Activated CD4-positive, alpha-beta T cell treated with anti-CD3 and anti-CD28 coated beads, Interleukin-2, amount 10 ng/mL, durations not matched to agents 24 days and 14 days (primary cell): ENCODE measurements around the gene GFI1B. TPM values are rescaled to one million over a fixed set of nuclear protein-coding genes. Genes with fewer than 3 reads are reported as not detected.

Source experiments
- DNase-seq: peaks from one replicate; pipeline ENCODE4 v3.0.0; 2022
- H3K27ac Mint-ChIP-seq: one replicate; pipeline ENCODE4 v1.8.0; 2022; ENCODE audit warnings: mild to moderate bottlenecking, mixed read lengths
- H3K27me3 Mint-ChIP-seq: one replicate; pipeline ENCODE4 v1.8.0; 2022; ENCODE audit warnings: mixed read lengths
- H3K36me3 Mint-ChIP-seq: one replicate; pipeline ENCODE4 v1.8.0; 2022; ENCODE audit warnings: low read depth, mild to moderate bottlenecking, mixed read lengths
- H3K4me1 Mint-ChIP-seq: one replicate; pipeline ENCODE4 v1.8.0; 2021; ENCODE audit warnings: mixed read lengths
- H3K4me3 Mint-ChIP-seq: one replicate; pipeline ENCODE4 v1.8.0; 2022; ENCODE audit warnings: mild to moderate bottlenecking, moderate library complexity, mixed read lengths
- H3K9me3 Mint-ChIP-seq: one replicate; pipeline ENCODE4 v1.8.0; 2021; ENCODE audit warnings: mixed read lengths
- intact Hi-C: fragments of 100-400 bp; cut with micrococcal nuclease; formaldehyde crosslinking; loops from one replicate; pipeline ENCODE4 v1.15.1; 2023
- total RNA-seq: library from RNA; stranded (reverse); gene quantifications from 2 replicates; pipeline ENCODE4 v1.2.3, GENCODE V29; 2022

GFI1B gene
- total RNA-seq, 1 donor from 2014 or later, result not detected

DNA sequence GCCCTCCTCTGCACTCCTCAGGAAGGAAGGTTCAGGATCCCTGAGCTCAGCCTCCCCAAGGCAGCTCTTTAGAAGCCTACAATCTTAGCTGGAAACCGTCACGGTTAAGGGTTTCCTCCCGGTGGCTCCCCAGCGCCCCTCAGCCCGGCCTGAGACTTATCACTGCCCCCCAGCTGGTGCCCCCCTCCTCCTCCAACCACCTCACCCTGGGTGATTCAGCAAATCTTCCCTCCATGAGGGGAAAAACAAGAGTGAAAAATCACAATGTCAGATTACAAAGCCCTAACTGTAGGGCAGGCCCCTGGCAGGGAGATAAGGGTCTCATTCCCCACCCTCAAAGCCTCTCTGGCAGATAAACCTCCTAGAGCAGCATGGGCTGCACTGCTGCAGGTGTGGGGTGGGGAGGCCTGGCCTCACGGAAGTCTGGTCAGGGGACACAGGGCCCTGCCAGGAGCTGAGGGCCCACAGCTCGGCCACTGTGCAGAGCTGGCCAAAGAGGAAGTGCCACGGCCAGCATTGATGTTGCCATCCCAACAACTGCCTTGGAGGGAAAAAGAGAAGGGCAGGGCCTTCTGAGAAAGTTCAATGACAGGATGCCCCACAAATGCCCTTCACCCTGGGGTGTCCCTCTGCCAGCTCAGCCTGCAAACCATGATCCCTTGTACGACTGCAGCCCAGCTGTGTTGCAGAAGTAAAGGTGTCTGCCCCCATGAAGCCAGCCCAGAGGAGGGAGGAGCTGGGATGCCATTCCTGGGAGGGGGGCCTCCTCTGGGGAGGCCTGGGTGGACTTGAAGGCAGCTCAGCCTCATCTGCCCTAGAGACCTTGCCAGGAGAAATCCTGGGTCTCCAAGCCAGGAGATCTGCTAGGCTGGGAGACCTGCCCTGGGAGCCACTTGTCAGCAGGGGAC is 25.9 kb downstream of the GFI1B start:
- Mint-ChIP-seq H3K27ac (no peak overlapping the region), H3K4me3 (no peak overlapping the region), H3K36me3 (no peaks in the 10 kb centered on the region), H3K27me3 (peaks cover 23% of the 10 kb centered on the region), H3K4me1 (no peaks in the 10 kb centered on the region), H3K9me3 (no peaks in the 10 kb centered on the region)
- intact Hi-C loops, result no loop called here
- DNase-seq, result no peak

- Mint-ChIP-seq H3K36me3 (no peaks in the 10 kb centered on the region), H3K27ac (no peak overlapping the region), H3K9me3 (no peaks in the 10 kb centered on the region), H3K4me1 (no peaks in the 10 kb centered on the region), H3K4me3 (no peak overlapping the region), H3K27me3 (peaks cover 23% of the 10 kb centered on the region)
- DNase-seq, result no peak
- intact Hi-C loops, result no loop called here
Measured at GRCh38 chr9:133004999-133005760, 26.7 kb downstream of the GFI1B start.

DNA sequence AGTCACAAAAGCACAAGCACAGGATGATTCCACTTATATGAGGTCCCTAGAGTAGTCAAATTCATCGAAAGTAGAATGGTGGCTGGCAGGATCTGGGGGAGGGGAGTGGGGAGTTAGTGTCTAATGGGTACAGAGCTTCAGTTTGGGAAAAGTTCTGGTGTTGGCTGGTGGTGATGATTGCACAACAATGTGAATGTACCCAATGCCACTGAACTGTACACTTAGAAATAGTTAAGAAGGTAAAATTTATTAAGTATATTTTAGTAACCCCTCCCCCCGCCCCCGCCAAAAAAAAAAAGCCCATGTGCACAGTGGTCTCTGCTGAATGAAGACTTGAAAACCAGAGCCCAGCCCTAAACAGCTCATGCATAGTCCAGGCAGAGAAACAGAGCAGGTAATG is 27.5 kb downstream of the GFI1B start:
- peaks cover 21% of the 10 kb centered on the region for H3K27me3 Mint-ChIP-seq
- no peaks in the 10 kb centered on the region for H3K4me1 Mint-ChIP-seq
- H3K9me3 Mint-ChIP-seq, result no peaks in the 10 kb centered on the region
- H3K4me3 Mint-ChIP-seq, result no peak overlapping the region
- H3K27ac Mint-ChIP-seq, result no peak overlapping the region
- no peak for DNase-seq
- no peaks in the 10 kb centered on the region for H3K36me3 Mint-ChIP-seq
- intact Hi-C loops, result no loop called here

DNA sequence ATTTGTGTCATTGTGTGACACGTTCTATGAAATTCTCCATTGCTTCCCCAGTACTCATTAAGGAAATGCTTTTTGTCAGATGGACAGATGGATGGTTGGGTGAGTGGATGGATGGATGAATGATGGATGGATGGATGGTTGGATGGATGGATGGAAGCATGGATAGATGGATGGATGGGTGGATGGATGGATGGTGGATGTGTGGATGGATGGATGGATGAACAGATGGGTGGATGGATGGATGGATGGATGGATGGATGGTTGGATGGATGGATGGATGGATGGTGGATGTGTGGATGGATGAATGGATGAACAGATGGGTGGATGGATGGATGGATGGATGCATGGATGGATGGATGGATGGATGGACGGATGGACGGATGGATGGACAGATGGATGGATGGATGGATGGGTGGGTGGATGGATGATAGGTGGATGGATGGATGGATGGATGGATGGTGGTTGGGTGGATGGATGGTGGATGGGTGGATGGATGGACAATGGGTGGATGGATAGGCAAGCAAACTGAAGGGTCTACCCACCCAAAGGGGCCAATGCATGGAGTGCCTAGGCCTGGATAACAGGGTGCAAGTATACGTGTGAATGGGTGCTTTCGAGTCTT is 28.3 kb downstream of the GFI1B start:
- no peak overlapping the region for H3K27ac Mint-ChIP-seq
- H3K4me3 Mint-ChIP-seq, result no peak overlapping the region
- H3K36me3 Mint-ChIP-seq, result no peaks in the 10 kb centered on the region
- intact Hi-C loops, result no loop called here
- no peak for DNase-seq
- H3K4me1 Mint-ChIP-seq, result no peaks in the 10 kb centered on the region
- peaks cover 24% of the 10 kb centered on the region for H3K27me3 Mint-ChIP-seq
- H3K9me3 Mint-ChIP-seq, result no peaks in the 10 kb centered on the region

DNA sequence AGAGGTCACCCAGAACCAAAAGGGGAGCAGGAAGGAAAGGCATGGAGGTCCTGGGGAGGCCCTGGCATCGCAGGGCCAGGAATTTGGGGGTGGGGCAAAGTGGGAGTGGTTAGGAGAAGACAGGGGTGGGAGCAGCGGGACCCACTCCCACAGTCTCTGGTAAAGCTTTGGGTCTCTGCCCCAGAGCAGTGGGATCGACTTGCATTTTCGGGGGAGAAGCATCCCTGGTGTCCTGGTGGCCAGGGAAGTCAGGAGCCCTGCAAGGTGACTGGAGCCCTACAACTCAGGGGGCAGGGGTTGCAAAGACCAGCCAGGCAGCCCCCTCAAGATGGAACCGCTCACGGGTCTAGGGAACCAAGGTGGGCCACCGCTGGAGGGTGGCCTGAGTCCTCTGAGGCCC is 29.9 kb downstream of the GFI1B start:
- DNase-seq, result no peak
- no peak overlapping the region for H3K27ac Mint-ChIP-seq
- no peaks in the 10 kb centered on the region for H3K4me1 Mint-ChIP-seq
- H3K9me3 Mint-ChIP-seq, result no peaks in the 10 kb centered on the region
- intact Hi-C loops, result no loop called here
- H3K27me3 Mint-ChIP-seq, result peaks cover 13% of the 10 kb centered on the region
- no peaks in the 10 kb centered on the region for H3K36me3 Mint-ChIP-seq
- H3K4me3 Mint-ChIP-seq, result no peak overlapping the region

GRCh38 chr9:133008824-133009223 is 30.3 kb downstream of the GFI1B start:
- intact Hi-C loops, result no loop called here
- DNase-seq, result no peak
- H3K4me1 Mint-ChIP-seq, result no peaks in the 10 kb centered on the region
- no peak overlapping the region for H3K4me3 Mint-ChIP-seq
- H3K27ac Mint-ChIP-seq, result no peak overlapping the region
- H3K36me3 Mint-ChIP-seq, result no peaks in the 10 kb centered on the region
- H3K9me3 Mint-ChIP-seq, result no peaks in the 10 kb centered on the region
- H3K27me3 Mint-ChIP-seq, result peaks cover 11% of the 10 kb centered on the region

DNA sequence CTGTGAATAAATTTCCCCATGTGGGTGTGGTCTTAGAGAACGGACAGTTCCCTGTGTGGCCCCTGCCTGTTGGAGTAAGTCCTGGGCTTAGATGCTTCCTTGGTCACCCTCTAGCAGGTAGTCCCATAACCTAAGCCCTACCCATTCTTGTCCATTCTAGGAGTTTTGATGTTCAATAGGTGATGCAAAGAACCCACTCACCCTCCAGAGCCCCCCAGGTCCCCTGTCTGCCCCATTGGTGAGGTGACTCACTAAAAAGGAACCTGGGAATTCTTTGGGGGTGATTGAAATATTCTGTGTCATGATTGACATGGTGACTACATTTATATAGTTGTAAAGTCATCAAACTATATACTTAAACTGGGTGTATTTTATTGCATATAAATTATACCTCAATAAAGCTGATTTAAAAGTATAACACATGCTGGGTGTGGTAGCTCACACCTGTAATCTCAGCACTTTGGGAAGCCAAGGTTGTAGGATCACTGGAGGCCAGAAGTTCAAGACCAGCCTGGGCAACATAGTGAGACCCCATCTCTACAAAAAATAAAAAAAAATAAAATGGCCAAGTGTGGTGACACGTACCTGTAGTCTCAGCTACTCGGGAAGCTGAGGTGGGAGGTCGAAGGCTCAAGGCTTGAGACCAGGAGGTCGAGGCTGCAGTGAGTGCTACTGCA is 31.6 kb downstream of the GFI1B start:
- Mint-ChIP-seq H3K27ac (no peak overlapping the region), H3K9me3 (no peaks in the 10 kb centered on the region), H3K4me3 (no peak overlapping the region), H3K27me3 (peaks cover 13% of the 10 kb centered on the region), H3K4me1 (no peaks in the 10 kb centered on the region), H3K36me3 (no peaks in the 10 kb centered on the region)
- intact Hi-C loops, result no loop called here
- DNase-seq, result no peak

DNA sequence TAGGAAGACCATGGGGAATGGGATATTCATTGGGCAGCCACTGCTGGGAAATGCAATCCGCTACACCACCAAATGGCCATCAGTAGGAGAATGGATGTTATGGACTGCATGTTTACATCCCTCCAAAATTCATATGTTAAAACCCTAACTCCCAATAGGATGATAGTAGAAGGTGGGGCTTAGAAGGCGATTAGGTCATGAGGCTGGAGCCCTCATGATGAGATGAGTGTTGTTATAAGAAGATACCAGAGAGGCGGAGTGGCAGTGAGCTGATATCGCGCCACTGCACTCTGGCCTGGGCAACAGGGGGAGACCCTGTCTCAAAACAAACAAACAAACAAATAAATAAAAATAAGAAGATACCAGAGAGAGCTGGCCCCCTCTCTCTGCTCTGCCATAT is 36.2 kb downstream of the GFI1B start:
- Mint-ChIP-seq H3K4me3 (no peak overlapping the region), H3K36me3 (no peaks in the 10 kb centered on the region), H3K9me3 (no peaks in the 10 kb centered on the region), H3K4me1 (no peaks in the 10 kb centered on the region), H3K27me3 (peaks cover 24% of the 10 kb centered on the region), H3K27ac (no peak overlapping the region)
- no peak for DNase-seq
- intact Hi-C loops, result no loop called here

GRCh38 chr9:133023117-133023890 is 44.8 kb downstream of the GFI1B start:
- intact Hi-C loops, result loop anchor here (2.0 to 10.0 kb wide), 2 partner anchors 79 to 331 kb away; partner anchors contain the start of genes SURF1, SURF2 and TSC1
- DNase-seq, result peak; percentile 89
- Mint-ChIP-seq H3K36me3 (no peaks in the 10 kb centered on the region), H3K9me3 (no peaks in the 10 kb centered on the region), H3K27ac (peak overlapping the region; percentile 45), H3K4me1 (peaks cover 17% of the 10 kb centered on the region), H3K27me3 (peaks cover 4% of the 10 kb centered on the region), H3K4me3 (peak overlapping the region; percentile 56)

DNA sequence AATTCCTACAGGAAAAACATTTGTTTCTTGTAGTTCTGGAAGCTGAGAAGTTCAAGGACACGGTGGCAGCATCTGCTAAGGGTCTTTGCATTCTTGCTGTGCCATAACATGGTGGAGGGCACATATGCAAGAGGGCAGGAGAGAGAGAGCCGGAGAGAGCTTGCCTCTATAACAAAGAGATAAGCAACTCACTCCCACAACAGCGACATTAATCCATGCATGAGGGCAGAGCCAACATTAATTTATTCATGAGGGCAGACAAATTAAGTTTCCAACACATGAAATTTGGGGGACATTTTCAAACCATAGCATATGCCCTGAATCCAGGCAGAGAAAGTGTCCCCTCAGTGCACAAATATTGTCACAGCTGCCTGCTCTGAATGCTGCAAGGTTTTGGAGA is 47.9 kb downstream of the GFI1B start:
- H3K9me3 Mint-ChIP-seq, result no peaks in the 10 kb centered on the region
- H3K4me3 Mint-ChIP-seq, result no peak overlapping the region
- no peak for DNase-seq
- peaks cover under 1% of the 10 kb centered on the region for H3K27me3 Mint-ChIP-seq
- peaks cover 2% of the 10 kb centered on the region for H3K36me3 Mint-ChIP-seq
- H3K4me1 Mint-ChIP-seq, result peaks cover 26% of the 10 kb centered on the region
- no peak overlapping the region for H3K27ac Mint-ChIP-seq
- intact Hi-C loops, result loop anchor here (10.0 kb wide), 1 partner anchor 328 kb away; the partner anchor contains the start of genes SURF1 and SURF2

DNA sequence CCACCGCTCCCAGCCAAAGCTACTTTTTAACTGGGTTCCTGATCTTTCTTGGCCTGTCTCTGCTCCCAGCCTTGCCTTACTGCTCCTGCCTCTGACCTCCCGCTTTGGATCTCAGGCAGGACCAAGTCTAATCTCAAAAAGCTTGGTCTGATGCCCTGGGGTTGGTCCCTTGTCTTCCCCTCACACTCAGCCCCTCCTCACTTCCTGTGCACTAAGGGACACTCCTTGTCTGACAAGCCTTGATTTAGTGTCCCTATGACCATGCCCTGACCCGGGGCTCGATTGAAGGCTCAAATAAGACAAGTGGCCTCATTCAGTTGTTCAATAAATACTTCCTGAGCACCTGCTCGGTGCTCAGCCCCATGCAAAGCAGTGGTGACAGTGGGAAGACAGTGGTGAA is 48.6 kb downstream of the GFI1B start:
- no peaks in the 10 kb centered on the region for H3K27me3 Mint-ChIP-seq
- H3K4me3 Mint-ChIP-seq, result no peak overlapping the region
- no peaks in the 10 kb centered on the region for H3K9me3 Mint-ChIP-seq
- intact Hi-C loops, result loop anchor here (10.0 kb wide), 1 partner anchor 328 kb away; the partner anchor contains the start of genes SURF1 and SURF2
- no peak overlapping the region for H3K27ac Mint-ChIP-seq
- H3K36me3 Mint-ChIP-seq, result peaks cover 7% of the 10 kb centered on the region
- DNase-seq, result no peak
- peaks cover 32% of the 10 kb centered on the region for H3K4me1 Mint-ChIP-seq

DNA sequence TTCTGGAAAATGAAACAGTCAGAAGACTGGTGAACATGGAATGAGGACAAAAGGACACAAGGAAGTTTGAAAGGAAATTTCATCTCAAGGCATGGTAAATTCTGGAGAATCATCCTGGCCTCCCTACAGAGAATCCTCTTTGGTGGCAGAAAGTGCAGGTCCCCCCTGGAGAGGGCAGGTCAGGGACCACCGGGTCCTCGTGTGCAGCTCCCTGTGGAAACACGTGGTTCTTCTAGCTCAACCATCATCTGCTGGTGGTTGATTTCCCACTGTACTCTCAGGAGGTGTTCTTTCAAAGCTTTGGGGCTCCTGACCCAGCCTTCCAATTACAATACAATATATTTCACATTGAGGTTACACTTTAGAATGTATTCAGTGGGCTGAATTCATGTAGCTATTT is 49.7 kb downstream of the GFI1B start:
- no peak overlapping the region for H3K27ac Mint-ChIP-seq
- intact Hi-C loops, result loop anchor here (10.0 kb wide), 1 partner anchor 327 kb away; the partner anchor contains the start of genes SURF1 and SURF2
- H3K27me3 Mint-ChIP-seq, result no peaks in the 10 kb centered on the region
- peak overlapping the region; percentile 91 for H3K4me3 Mint-ChIP-seq
- peaks cover 8% of the 10 kb centered on the region for H3K36me3 Mint-ChIP-seq
- no peaks in the 10 kb centered on the region for H3K9me3 Mint-ChIP-seq
- peaks cover 31% of the 10 kb centered on the region for H3K4me1 Mint-ChIP-seq
- DNase-seq, result no peak

DNA sequence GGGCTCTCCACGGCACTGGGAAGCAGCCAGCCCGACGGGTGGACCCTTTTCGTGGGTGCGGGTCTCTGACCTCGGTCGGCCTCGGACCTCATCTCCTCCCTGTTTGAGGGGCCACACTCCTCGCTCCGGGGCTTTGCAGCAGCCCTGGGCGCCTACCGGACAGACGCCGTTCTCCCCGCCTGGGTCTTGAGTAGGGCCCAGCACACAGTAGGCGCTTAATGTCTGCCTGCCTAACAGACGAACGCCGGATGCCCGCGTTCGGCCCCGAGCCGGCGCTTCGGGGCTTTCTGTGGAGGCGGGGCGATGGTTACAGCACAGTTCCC is 51.5 kb downstream of the GFI1B start:
- peak overlapping the region; percentile 91 for H3K4me3 Mint-ChIP-seq
- intact Hi-C loops, result loop anchor here (2.0 to 10.0 kb wide), 3 partner anchors 119 to 1903 kb away; partner anchors contain the start of genes NUP214, SURF1 and SURF2
- H3K4me1 Mint-ChIP-seq, result peaks cover 32% of the 10 kb centered on the region
- no peaks in the 10 kb centered on the region for H3K27me3 Mint-ChIP-seq
- peak overlapping the region; percentile 95 for H3K27ac Mint-ChIP-seq
- no peaks in the 10 kb centered on the region for H3K9me3 Mint-ChIP-seq
- DNase-seq, result no peak
- peaks cover 8% of the 10 kb centered on the region for H3K36me3 Mint-ChIP-seq
